ENCODE results near the gene C22orf15. TPM values are rescaled to one million over a fixed set of nuclear protein-coding genes. Genes with fewer than 3 reads are reported as not detected.

Gene C22orf15
- total RNA-seq, 1 donor from 2014 or later, result 0.49 TPM

GRCh38 chr22:23782252-23782651, 19.5 kb downstream of the C22orf15 start:
- no peak for DNase-seq (ENCODE audit: low spot score)

GRCh38 chr22:23782703-23783102, 19.9 kb downstream of the C22orf15 start:
- no peak for ATAC-seq
- no peak for DNase-seq (ENCODE audit: low spot score)
- intact Hi-C loops (cut with DNase I), result no loop called here

More at GRCh38 chr22:23782252-23782651, 19.5 kb downstream of the C22orf15 start:
- ATAC-seq, result no peak
- intact Hi-C loops (cut with DNase I), result no loop called here

GRCh38 chr22:23783265-23784150, 20.7 kb downstream of the C22orf15 start:
- DNase-seq (ENCODE audit: low spot score) (no peak), ATAC-seq (no peak)
- intact Hi-C loops (cut with DNase I), result no loop called here

GRCh38 chr22:23784215-23784732, 21.5 kb downstream of the C22orf15 start:
- intact Hi-C loops (cut with DNase I), result no loop called here
- no peak for ATAC-seq
- no peak for DNase-seq (ENCODE audit: low spot score)

GRCh38 chr22:23786261-23786710, 23.5 kb downstream of the C22orf15 start:
- peak; percentile 42 for ATAC-seq
- intact Hi-C loops (cut with DNase I), result no loop called here
- no peak for DNase-seq (ENCODE audit: low spot score)

- intact Hi-C loops (cut with DNase I), result no loop called here
- peak; percentile 93 for DNase-seq (ENCODE audit: low spot score)
- ATAC-seq, result peak; percentile 89
Measured at GRCh38 chr22:23786752-23787599, 24.2 kb downstream of the C22orf15 start, which contains the start of gene SMARCB1. Gene SMARCB1 (plus strand): TSS chr22:23786966. CDS start chr22:23787170, 204 bp downstream.

- intact Hi-C loops (cut with DNase I), result no loop called here
- DNase-seq (ENCODE audit: low spot score), result no peak
- ATAC-seq, result no peak
Measured at GRCh38 chr22:23787600-23787896, 24.8 kb downstream of the C22orf15 start.

GRCh38 chr22:23787910-23788309, 25.1 kb downstream of the C22orf15 start:
- intact Hi-C loops (cut with DNase I), result no loop called here
- DNase-seq (ENCODE audit: low spot score), result no peak

GRCh38 chr22:23789121-23789520, 26.3 kb downstream of the C22orf15 start:
- intact Hi-C loops (cut with DNase I), result no loop called here
- DNase-seq (ENCODE audit: low spot score), result no peak
- no peak for ATAC-seq

More at GRCh38 chr22:23787910-23788309, 25.1 kb downstream of the C22orf15 start:
- no peak for ATAC-seq

- ATAC-seq (no peak), DNase-seq (ENCODE audit: low spot score) (no peak)
- intact Hi-C loops (cut with DNase I), result no loop called here
Measured at GRCh38 chr22:23789638-23790037, 26.8 kb downstream of the C22orf15 start.

GRCh38 chr22:23790819-23791737, 28.3 kb downstream of the C22orf15 start:
- ATAC-seq (peak; percentile 71), DNase-seq (ENCODE audit: low spot score) (no peak)
- intact Hi-C loops (cut with DNase I), result no loop called here

- DNase-seq (ENCODE audit: low spot score), result no peak
Measured at GRCh38 chr22:23791738-23792645, 29.2 kb downstream of the C22orf15 start.

GRCh38 chr22:23793326-23793725, 30.5 kb downstream of the C22orf15 start:
- intact Hi-C loops (cut with DNase I), result no loop called here
- DNase-seq (ENCODE audit: low spot score), result no peak
- ATAC-seq, result no peak

More at GRCh38 chr22:23791738-23792645, 29.2 kb downstream of the C22orf15 start:
- intact Hi-C loops (cut with DNase I), result no loop called here
- ATAC-seq, result peak; percentile 41

- intact Hi-C loops (cut with DNase I), result no loop called here
- ATAC-seq (peak; percentile 68), DNase-seq (ENCODE audit: low spot score) (no peak)
Measured at GRCh38 chr22:23796461-23796860, 33.7 kb downstream of the C22orf15 start.

- DNase-seq (ENCODE audit: low spot score), result no peak
- no peak for ATAC-seq
- intact Hi-C loops (cut with DNase I), result no loop called here
Measured at GRCh38 chr22:23800297-23801237, 37.8 kb downstream of the C22orf15 start.

- no peak for ATAC-seq
- DNase-seq (ENCODE audit: low spot score), result no peak
- intact Hi-C loops (cut with DNase I), result no loop called here
Measured at GRCh38 chr22:23801238-23801821, 38.5 kb downstream of the C22orf15 start.
